GM19035 (cell line): ENCODE results near the gene TRIP13.
"Not testable (repeated sequence)": the region's sequence is repeated elsewhere in the genome, so short reads cannot be mapped to it uniquely, and the experiment has no call there.

Source experiments
- ATAC-seq: cut with Tn5 transposase; IDR thresholded peaks from one replicate; pipeline ENCODE4 v1.9.1; 2021; ENCODE audit not compliant: unreplicated experiment

Gene TRIP13

GRCh38 chr5:934381-934967 is 41.8 kb downstream of the TRIP13 start:
- not testable (repeated sequence) for ATAC-seq

DNA sequence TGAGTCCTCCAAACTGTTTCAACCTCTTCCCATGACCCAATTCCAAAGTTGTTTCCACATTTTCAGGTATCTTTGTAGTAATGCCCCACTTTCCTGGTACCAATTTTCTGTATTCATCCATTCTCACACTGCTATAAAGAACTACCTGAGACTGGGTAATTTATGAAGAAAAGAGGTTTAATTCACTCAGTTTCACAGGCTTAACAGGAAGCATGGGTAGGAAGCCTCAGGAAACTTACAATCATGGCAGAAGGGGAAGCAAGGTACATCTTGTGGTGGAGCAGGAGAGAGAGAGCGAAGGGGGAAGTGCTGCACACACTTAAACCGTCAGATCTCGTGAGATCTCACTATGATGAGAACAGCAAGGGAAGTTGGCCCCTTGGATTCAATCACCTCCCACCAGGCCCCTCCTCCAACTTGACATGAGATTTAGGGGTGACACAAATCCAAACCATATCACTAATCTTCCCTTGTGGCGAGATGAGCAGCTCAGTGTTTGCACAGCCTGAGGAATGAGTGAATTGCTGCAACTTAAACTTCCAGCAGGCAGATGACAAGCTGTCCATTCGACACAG is 42.9 kb downstream of the TRIP13 start:
- ATAC-seq, result no peak

GRCh38 chr5:936149-937144 is 43.8 kb downstream of the TRIP13 start:
- ATAC-seq, result no peak

GRCh38 chr5:937151-937924 is 44.7 kb downstream of the TRIP13 start:
- ATAC-seq, result no peak

DNA sequence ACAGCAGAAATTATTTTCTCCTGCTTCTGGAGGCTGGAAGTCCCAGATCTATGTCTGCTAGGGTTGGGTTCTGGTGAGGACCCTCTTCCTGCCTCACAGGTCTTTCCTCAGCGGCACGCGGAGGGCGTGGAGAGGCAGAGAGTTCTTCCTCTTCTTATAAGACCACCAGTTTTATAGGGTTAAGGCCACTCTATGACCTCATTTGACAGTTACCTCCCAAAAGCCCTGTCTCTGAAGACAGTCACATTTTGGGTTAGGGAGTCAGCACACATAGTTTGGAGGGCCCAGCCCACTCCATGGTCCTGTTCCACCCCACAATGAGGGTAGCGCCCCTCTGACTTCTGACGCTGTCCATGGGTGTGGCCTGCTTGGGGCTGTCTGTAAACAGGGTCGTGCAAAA is 46.7 kb downstream of the TRIP13 start:
- no peak for ATAC-seq

DNA sequence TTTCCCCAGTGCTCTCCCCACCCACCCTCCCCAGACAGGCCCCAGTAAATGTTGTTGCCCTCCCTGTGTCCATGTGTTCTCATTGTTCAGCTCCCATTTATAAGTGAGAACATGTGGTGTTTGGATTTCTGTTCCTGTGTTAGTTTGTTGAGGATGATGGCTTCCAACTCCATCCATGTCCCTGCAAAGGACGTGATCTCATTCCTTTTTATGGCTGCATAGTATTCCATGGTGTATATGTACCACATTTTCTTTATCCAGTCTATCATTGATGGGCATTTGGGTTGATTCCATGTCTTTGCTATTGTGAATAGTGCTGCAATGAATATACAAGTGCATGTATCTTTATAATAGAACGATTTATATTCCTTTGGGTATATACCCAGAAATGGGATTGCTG is 48.1 kb downstream of the TRIP13 start:
- not testable (repeated sequence) for ATAC-seq

DNA sequence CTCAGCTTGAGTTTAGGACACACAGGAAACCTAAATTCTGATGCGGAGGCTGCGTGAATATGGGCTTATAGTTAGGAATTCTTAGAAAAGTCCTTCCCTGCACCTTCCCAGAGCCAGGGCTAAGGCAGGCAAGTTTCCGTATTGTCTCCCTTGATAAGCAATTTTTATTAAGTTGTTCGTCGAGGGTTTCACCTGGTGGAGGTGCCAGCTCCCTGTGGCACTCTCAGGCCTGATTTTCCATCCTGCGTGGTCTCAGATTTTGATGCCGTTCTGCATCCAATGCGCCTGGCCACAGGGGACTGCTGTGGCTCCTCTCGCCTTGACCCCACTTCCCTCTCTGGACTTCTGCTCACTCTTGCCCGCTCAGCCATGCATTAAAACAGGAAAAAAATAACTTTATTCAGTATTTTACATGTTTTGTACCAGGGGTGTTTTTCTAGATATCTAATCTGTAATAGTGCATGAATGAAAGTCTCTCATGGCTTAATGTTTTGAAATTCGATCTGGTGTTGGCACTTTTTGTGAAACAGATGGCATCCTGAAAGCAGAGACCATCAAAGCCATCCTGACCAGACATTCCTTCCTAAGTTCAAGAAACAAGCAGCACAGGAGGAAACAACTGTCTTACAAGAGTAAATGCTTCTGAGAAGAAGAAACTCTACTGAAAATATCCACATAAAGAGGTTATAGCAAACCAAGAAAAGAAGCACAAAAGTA is 50.7 kb downstream of the TRIP13 start:
- ATAC-seq, result no peak

- ATAC-seq, result no peak
Observed at GRCh38 chr5:943918-944620, 51.4 kb downstream of the TRIP13 start.

GRCh38 chr5:944621-944927 is 51.9 kb downstream of the TRIP13 start:
- no peak for ATAC-seq

- ATAC-seq, result no peak
Observed at GRCh38 chr5:944992-945685, 52.5 kb downstream of the TRIP13 start.

GRCh38 chr5:945691-946551 is 53.2 kb downstream of the TRIP13 start:
- no peak for ATAC-seq

DNA sequence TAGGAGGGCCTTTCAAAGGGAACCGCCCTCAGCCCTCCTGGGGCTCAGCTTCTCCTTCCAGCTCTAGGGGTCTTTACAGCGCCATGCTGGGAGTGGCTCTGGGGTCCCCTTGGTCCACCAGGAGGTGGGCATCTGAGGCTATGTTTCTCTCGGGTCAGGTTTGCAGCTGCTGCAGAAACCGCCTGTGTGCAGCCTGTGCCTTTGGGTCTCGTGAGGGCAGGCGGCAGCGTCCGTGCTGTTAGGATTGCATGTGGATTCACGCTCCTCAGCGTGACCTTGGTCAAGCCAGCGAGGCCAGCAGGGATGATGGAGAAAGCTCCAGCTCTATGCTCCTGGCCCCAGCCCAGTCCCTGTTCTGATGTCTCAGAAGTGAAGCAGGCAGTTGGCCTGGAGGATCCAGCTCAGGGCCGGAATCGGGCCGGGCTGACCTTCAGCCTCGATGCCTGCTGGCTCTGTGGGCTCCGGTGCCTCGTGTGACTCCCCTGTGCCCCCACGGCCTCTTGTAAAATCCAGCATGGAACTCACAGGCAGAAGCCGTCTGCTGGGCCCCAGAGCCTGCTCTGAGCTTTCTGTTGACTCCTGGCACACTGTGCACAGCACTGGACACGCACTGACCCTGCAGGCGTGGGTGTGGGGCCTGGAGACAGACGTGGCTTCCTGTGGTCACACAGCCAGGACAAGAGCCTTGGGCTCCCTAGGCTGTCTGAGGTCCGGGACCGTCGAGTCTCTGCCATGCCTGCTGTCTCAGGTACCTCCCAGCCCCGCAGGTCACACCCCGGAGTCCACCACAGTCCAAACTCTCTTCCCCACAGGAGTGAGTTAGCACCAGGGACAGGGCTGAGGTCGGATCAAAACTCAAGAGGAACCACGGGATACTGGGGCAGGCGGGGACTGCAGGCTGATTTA is 54.3 kb downstream of the TRIP13 start:
- ATAC-seq, result no peak

DNA sequence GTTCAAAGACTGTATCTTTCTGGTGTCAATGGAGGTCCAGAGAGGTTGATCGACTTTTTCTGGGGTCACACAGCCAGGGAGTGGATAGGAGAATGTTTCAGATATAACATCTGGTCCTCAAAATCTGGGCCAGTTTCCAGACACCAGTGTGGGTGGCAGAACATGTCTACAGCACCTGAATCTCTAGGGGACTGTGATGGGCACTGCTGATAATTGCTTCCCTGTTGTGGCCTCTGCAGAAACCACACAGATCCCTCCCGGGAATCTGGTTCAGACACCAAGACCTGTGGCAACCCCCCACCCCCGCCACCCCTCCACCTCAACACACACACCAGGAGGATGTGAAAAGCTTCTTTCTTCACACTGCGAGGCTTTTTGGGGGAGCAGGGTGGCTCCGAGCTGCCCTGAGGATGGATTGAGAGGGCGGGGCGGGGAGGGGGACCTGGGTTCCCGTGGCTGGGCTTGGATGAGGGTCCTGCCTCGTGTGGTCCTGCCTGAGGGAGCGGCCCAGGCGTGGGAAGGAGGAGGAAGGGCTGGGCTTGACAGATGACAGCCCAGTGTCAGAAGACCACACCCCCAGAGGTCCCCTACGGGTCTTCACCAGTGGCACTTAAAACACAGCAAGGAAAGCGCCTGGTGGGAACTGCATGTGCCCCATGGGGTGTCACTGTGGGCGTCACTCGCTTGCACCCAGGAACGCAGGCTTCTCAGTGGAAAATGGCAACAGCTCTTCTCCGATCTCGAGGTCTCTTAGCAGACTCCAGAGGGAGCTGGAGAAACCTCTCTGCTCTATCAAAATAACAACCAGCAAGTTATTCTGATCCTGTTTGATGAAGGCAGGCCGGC is 55.2 kb downstream of the TRIP13 start:
- ATAC-seq, result no peak

DNA sequence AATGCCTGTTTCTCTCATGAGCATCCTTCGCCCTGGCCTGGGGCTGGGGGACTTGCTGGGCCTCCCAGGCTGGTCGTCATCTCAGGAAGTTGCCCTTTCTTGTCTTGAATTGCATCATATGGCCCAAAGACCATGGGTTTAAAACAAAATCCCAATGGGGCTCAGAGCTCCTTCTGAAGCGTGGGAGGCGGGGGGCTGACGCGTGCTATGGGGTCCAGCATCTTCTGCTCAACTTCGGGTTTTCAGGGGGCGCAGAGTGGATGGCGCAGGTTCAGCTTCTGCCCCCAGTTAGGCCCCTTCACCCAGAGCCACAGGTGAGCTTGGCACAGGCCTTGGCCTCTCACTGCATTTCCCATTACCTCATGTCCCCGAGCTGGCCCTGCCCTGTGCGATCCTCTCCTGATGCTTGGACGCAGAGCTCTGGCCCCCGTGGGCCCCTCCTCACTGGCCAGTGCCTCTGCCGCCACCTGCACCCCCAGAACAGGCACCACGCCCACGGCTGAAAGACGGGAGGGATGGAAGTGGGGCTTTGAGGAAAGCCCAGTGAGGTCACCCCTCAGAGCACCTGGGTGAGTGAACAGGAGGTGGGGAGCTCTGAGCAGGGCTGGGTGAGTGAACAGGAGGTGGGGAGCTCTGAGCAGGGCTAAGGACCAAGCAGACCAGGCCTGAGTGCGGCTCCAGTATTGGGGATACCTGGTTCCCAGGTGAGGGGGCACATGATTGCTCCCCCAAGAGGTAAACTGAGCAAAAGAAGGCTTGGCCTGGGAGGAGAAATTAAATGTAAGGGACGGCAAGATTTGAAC is 56.0 kb downstream of the TRIP13 start:
- no peak for ATAC-seq

DNA sequence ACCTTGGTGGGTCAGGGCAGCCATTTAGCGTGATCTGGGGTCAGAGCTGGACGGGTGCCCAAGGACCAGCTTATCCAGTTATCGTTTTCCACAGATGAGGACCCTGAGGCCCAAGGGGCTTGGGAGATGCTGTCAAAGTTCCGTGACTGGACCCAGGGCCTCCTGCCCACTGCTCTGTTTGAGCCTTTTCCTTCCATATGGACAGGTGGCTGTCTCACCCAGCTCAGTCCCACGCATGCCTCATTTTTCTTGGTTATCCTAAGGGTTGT is 56.5 kb downstream of the TRIP13 start:
- ATAC-seq, result no peak
